ENCODE results near the gene EDAR.

EDAR gene

GRCh38 chr2:108942888-108943287, 46.1 kb downstream of the EDAR start:
- Histone ChIP-seq H3K27ac (ENCODE audit: low read depth, low read length, poor library complexity, severe bottlenecking) (no peak overlapping the region), H3F3A (ENCODE audit: insufficient read depth, low read length) (no peaks in the 10 kb centered on the region), H3K4me2 (ENCODE audit: low read length) (no peak overlapping the region), H3K9me3 (ENCODE audit: low read length) (peaks cover 3% of the 10 kb centered on the region; the same call in 1 of the 2 replicates), H3K27me3 (ENCODE audit: insufficient read depth, low read length) (no peaks in the 10 kb centered on the region), H3K9ac (ENCODE audit: low read length) (no peak overlapping the region), H3K36me3 (ENCODE audit: insufficient read depth, low read length) (no peaks in the 10 kb centered on the region; the same call in 1 of the 2 replicates), H4K20me1 (ENCODE audit: insufficient read depth, low read length) (no peaks in the 10 kb centered on the region), H3K79me2 (ENCODE audit: insufficient read depth, low read length) (no peaks in the 10 kb centered on the region), H3K4me3 (ENCODE audit: low read depth, low read length, poor library complexity, severe bottlenecking) (no peak overlapping the region), H3K4me1 (ENCODE audit: insufficient read depth, low read length, severe bottlenecking) (no peaks in the 10 kb centered on the region), H2AFZ (ENCODE audit: low read length) (no peak overlapping the region), H3K9me2 (ENCODE audit: low read depth, low read length) (no peaks in the 10 kb centered on the region)
- TF ChIP-seq CTCF (IDR thresholded peaks at IDR 0.05; ENCODE audit: low read length) (no peak), EZH2 (IDR thresholded peaks at IDR 0.05; ENCODE audit: borderline replicate concordance, low read length) (no peak)

GRCh38 chr2:108942231-108942825, 46.7 kb downstream of the EDAR start:
- H3K4me1 ChIP-seq (ENCODE audit: insufficient read depth, low read length, severe bottlenecking): no peaks in the 10 kb centered on the region
- no peak overlapping the region for H3K27ac ChIP-seq (ENCODE audit: low read depth, low read length, poor library complexity, severe bottlenecking)
- no peaks in the 10 kb centered on the region; the same call in 1 of the 2 replicates for H3K36me3 ChIP-seq (ENCODE audit: insufficient read depth, low read length)
- H3K9ac ChIP-seq (ENCODE audit: low read length): no peak overlapping the region
- H2AFZ ChIP-seq (ENCODE audit: low read length): no peak overlapping the region
- no peaks in the 10 kb centered on the region for H4K20me1 ChIP-seq (ENCODE audit: insufficient read depth, low read length)
- H3K9me2 ChIP-seq (ENCODE audit: low read depth, low read length): no peaks in the 10 kb centered on the region
- H3K9me3 ChIP-seq (ENCODE audit: low read length): peaks cover 3% of the 10 kb centered on the region; the same call in 1 of the 2 replicates
- H3K79me2 ChIP-seq (ENCODE audit: insufficient read depth, low read length): no peaks in the 10 kb centered on the region
- no peak overlapping the region for H3K4me3 ChIP-seq (ENCODE audit: low read depth, low read length, poor library complexity, severe bottlenecking)
- TF ChIP-seq EZH2 (IDR thresholded peaks at IDR 0.05; ENCODE audit: borderline replicate concordance, low read length): no peak
- no peak for TF ChIP-seq CTCF (IDR thresholded peaks at IDR 0.05; ENCODE audit: low read length)
- no peak overlapping the region for H3K4me2 ChIP-seq (ENCODE audit: low read length)
- H3F3A ChIP-seq (ENCODE audit: insufficient read depth, low read length): no peaks in the 10 kb centered on the region
- no peaks in the 10 kb centered on the region for H3K27me3 ChIP-seq (ENCODE audit: insufficient read depth, low read length)

DNA sequence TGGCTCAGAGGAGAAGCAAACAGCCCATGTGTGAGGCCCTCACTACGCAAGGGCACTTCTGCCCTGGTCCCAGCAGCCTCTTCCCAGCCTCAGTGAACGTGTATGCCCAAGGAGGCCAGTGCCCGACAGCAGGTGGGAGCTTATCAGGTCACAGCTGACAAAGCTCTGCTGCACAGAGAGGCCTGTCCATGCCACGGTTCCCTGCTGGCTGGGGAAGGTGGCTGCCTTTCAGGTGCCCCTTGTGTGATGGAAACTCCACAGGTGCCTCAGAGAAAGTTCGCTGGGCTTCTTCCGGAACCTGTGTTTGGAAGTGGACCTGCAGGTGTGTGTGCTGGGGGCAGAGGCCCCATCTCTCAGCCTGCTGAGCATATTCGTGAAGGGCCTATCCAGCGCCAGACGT, 47.3 kb downstream of the EDAR start:
- Histone ChIP-seq H3K4me3 (ENCODE audit: low read depth, low read length, poor library complexity, severe bottlenecking) (no peak overlapping the region), H3K27me3 (ENCODE audit: insufficient read depth, low read length) (no peaks in the 10 kb centered on the region), H3F3A (ENCODE audit: insufficient read depth, low read length) (no peaks in the 10 kb centered on the region), H3K4me2 (ENCODE audit: low read length) (no peak overlapping the region), H3K79me2 (ENCODE audit: insufficient read depth, low read length) (no peaks in the 10 kb centered on the region), H3K27ac (ENCODE audit: low read depth, low read length, poor library complexity, severe bottlenecking) (no peak overlapping the region), H3K9ac (ENCODE audit: low read length) (no peak overlapping the region), H2AFZ (ENCODE audit: low read length) (no peak overlapping the region), H3K4me1 (ENCODE audit: insufficient read depth, low read length, severe bottlenecking) (no peaks in the 10 kb centered on the region), H3K9me2 (ENCODE audit: low read depth, low read length) (no peaks in the 10 kb centered on the region), H3K9me3 (ENCODE audit: low read length) (no peaks in the 10 kb centered on the region), H4K20me1 (ENCODE audit: insufficient read depth, low read length) (no peaks in the 10 kb centered on the region), H3K36me3 (ENCODE audit: insufficient read depth, low read length) (no peaks in the 10 kb centered on the region; the same call in 1 of the 2 replicates)
- TF ChIP-seq CTCF (IDR thresholded peaks at IDR 0.05; ENCODE audit: low read length) (no peak), EZH2 (IDR thresholded peaks at IDR 0.05; ENCODE audit: borderline replicate concordance, low read length) (no peak)
